Endothelial cell of hepatic sinusoid (primary cell): ENCODE measurements around the gene TMEM109.

Experiments used
- in situ Hi-C: cut with HindIII; loops from 2 replicates; pipeline ENCODE4 v1.10.0; 2017; ENCODE audit warnings: low sequenced_read_pairs

The TMEM109 gene

GRCh38 chr11:60960405-60960804, 46.4 kb downstream of the TMEM109 start:
- in situ Hi-C loops = no loop called here

- in situ Hi-C loops = no loop called here
These were observed 50.8 kb downstream of the TMEM109 start for GRCh38 chr11:60964801-60965200.

- in situ Hi-C loops = no loop called here
These were observed 52.9 kb downstream of the TMEM109 start for GRCh38 chr11:60966890-60967289.

- in situ Hi-C loops = no loop called here
These were observed 54.3 kb downstream of the TMEM109 start for GRCh38 chr11:60968223-60968622.

GRCh38 chr11:60970369-60970774, 56.4 kb downstream of the TMEM109 start:
- in situ Hi-C loops = no loop called here

- in situ Hi-C loops = no loop called here
These were observed 56.9 kb downstream of the TMEM109 start for GRCh38 chr11:60970890-60971289.

GRCh38 chr11:60971520-60971919, 57.6 kb downstream of the TMEM109 start, which contains the start of gene CD6:
Gene CD6, plus strand, starts transcription at chr11:60971680. Its CDS starts 186 bp downstream, at chr11:60971866.
- in situ Hi-C loops = no loop called here

- in situ Hi-C loops = no loop called here
These were observed 58.4 kb downstream of the TMEM109 start for GRCh38 chr11:60972182-60973030.
